Measurements from ENCODE around the gene CFAP251. TPM values are rescaled to one million over a fixed set of nuclear protein-coding genes. Genes with fewer than 3 reads are reported as not detected.
"Not testable (repeated sequence)": the region's sequence is repeated elsewhere in the genome, so short reads cannot be mapped to it uniquely, and the experiment has no call there.

CFAP251 gene
- polyA plus RNA-seq, 3 donors = 0.08 to 0.17 TPM; not detected in 1

GRCh38 chr12:121875582-121875981 lies 42.8 kb upstream of the CFAP251 start:
- H3K79me2 ChIP-seq (ENCODE audit: insufficient read depth, low read length) = no peaks in the 10 kb centered on the region
- no peak for TF ChIP-seq CTCF (IDR thresholded peaks at IDR 0.05)

GRCh38 chr12:121876080-121876447 lies 42.3 kb upstream of the CFAP251 start:
- H3K27me3 ChIP-seq (ENCODE audit: control insufficient read depth in 2 of 2, insufficient read depth in 2 of 2, low read length in 2 of 2); H3K9me3 ChIP-seq (replicated peaks in 1 of 2; ENCODE audit: control insufficient read depth in 1 of 2, insufficient read depth in 1 of 2, low read length in 2 of 2); H4K20me1 ChIP-seq (ENCODE audit: insufficient read depth, low read length); H3K79me2 ChIP-seq (ENCODE audit: insufficient read depth, low read length); H3K9me3 Mint-ChIP-seq; DNase-seq; H3K36me3 ChIP-seq (replicated peaks in 1 of 2; ENCODE audit: control insufficient read depth in 1 of 2, insufficient read depth in 2 of 2, low read length in 2 of 2); H3K27me3 Mint-ChIP-seq (ENCODE audit: low read depth in 3 of 3); H3K4me2 ChIP-seq (replicated peaks; ENCODE audit: extremely low read depth, low read length, poor library complexity, severe bottlenecking); H3K36me3 Mint-ChIP-seq; H3K9ac ChIP-seq (ENCODE audit: insufficient read depth, low read length, poor library complexity, severe bottlenecking); H3K4me3 ChIP-seq (replicated peaks in 1 of 3; ENCODE audit: low read depth in 2 of 3, low read length in 3 of 3); intact Hi-C loops (cut with micrococcal nuclease): not testable (repeated sequence)
- peaks cover 50 to 57% of the 10 kb centered on the region in 2 donors for H3K4me1 ChIP-seq (ENCODE audit: control insufficient read depth in 1 of 2, insufficient read depth in 2 of 2, low read length in 2 of 2)
- Mint-ChIP-seq H3K27ac (peak overlapping the region in 4 of 7 donors; percentile 54 to 84 (median 75)), H3K4me3 (peak overlapping the region in 1 of 2 donors; percentile 33), H3K4me1 (peaks cover 41% of the 10 kb centered on the region)
- peak overlapping the region; percentile 67 for H2AFZ ChIP-seq (ENCODE audit: insufficient read depth, low read depth, low read length, poor library complexity, severe bottlenecking)
- H3K27ac ChIP-seq (ENCODE audit: low read depth in 1 of 2, low read length in 2 of 2) = peak overlapping the region; percentile 45 to 58
- 20% methylated on average over 1 of the region's 8 CpGs for WGBS (ENCODE audit: insufficient coverage)

More at GRCh38 chr12:121875582-121875981, 42.8 kb upstream of the CFAP251 start:
- H3K9ac ChIP-seq (ENCODE audit: insufficient read depth, low read length, poor library complexity, severe bottlenecking) = no peak overlapping the region
- Mint-ChIP-seq H3K4me3 (no peak overlapping the region), H3K36me3 (peaks cover 0 to 3% of the 10 kb centered on the region in 2 donors), H3K4me1 (peaks cover 41% of the 10 kb centered on the region), H3K27me3 (ENCODE audit: low read depth in 3 of 3) (no peaks in the 10 kb centered on the region), H3K27ac (peak overlapping the region in 1 of 7 donors; percentile 68), H3K9me3 (peaks cover 0 to 3% (median 0%) of the 10 kb centered on the region in 7 donors)
- peaks cover 50 to 57% of the 10 kb centered on the region in 2 donors for H3K4me1 ChIP-seq (ENCODE audit: control insufficient read depth in 1 of 2, insufficient read depth in 2 of 2, low read length in 2 of 2)
- no peaks in the 10 kb centered on the region for H3K9me3 ChIP-seq (replicated peaks in 1 of 2; ENCODE audit: control insufficient read depth in 1 of 2, insufficient read depth in 1 of 2, low read length in 2 of 2)
- H3K4me3 ChIP-seq (replicated peaks in 1 of 3; ENCODE audit: low read depth in 2 of 3, low read length in 3 of 3) = no peak overlapping the region
- intact Hi-C loops (cut with micrococcal nuclease) = no loop called here
- no peaks in the 10 kb centered on the region for H3K36me3 ChIP-seq (replicated peaks in 1 of 2; ENCODE audit: control insufficient read depth in 1 of 2, insufficient read depth in 2 of 2, low read length in 2 of 2)
- no peak overlapping the region for H3K4me2 ChIP-seq (replicated peaks; ENCODE audit: extremely low read depth, low read length, poor library complexity, severe bottlenecking)
- no peak for DNase-seq
- no peaks in the 10 kb centered on the region for H3K27me3 ChIP-seq (ENCODE audit: control insufficient read depth in 2 of 2, insufficient read depth in 2 of 2, low read length in 2 of 2)
- no peaks in the 10 kb centered on the region for H4K20me1 ChIP-seq (ENCODE audit: insufficient read depth, low read length)
- 100% methylated on average over 5 of the region's 6 CpGs for WGBS (ENCODE audit: insufficient coverage)
- H3K27ac ChIP-seq (ENCODE audit: low read depth in 1 of 2, low read length in 2 of 2) = peak overlapping the region in 1 of 2 donors; percentile 45
- no peak overlapping the region for H2AFZ ChIP-seq (ENCODE audit: insufficient read depth, low read depth, low read length, poor library complexity, severe bottlenecking)

All from CD14-positive monocyte (primary cell).